DOHH2 (cell line): ENCODE measurements around the gene USP49.

Source experiments
- H3F3A ChIP-seq: fragments of 200-600 bp; sonication (generic), shearing (Covaris generic); 2 replicates; pipeline ENCODE4 v1.6.0; 2016; ENCODE audit warnings: antibody characterized with exemption, mild to moderate bottlenecking; ENCODE audit not compliant: control insufficient read depth, insufficient read depth
- H3K27ac ChIP-seq: fragments of 200-600 bp; sonication (generic); 2 replicates; pipeline ENCODE4 v1.5.1; 2014; ENCODE audit warnings: low read depth, mild to moderate bottlenecking, low read length, moderate library complexity
- H3K27me3 ChIP-seq: fragments of 200-600 bp; sonication (generic); 2 replicates; pipeline ENCODE4 v1.6.1; 2014; ENCODE audit warnings: mild to moderate bottlenecking, low read length, mixed read lengths; ENCODE audit not compliant: control insufficient read depth
- H3K36me3 ChIP-seq: fragments of 200-600 bp; sonication (generic); 2 replicates; pipeline ENCODE4 v1.6.1; 2014; ENCODE audit warnings: mild to moderate bottlenecking, low read length, moderate library complexity, mixed read lengths; ENCODE audit not compliant: control insufficient read depth
- H3K4me1 ChIP-seq: fragments of 200-600 bp; sonication (generic); 2 replicates; pipeline ENCODE4 v1.6.1; 2014; ENCODE audit warnings: mild to moderate bottlenecking, low read length, mixed read lengths; ENCODE audit not compliant: control insufficient read depth
- H3K4me2 ChIP-seq: fragments of 200-600 bp; sonication (generic); 2 replicates; pipeline ENCODE4 v1.6.0; 2014; ENCODE audit warnings: mild to moderate bottlenecking, low read length, moderate library complexity
- H3K4me3 ChIP-seq: fragments of 200-600 bp; sonication (generic); 2 replicates; pipeline ENCODE4 v1.5.1; 2014; ENCODE audit warnings: mild to moderate bottlenecking, low read length, mixed read lengths
- H3K79me2 ChIP-seq: fragments of 200-600 bp; sonication (generic); 2 replicates; pipeline ENCODE4 v1.6.1; 2014; ENCODE audit warnings: mild to moderate bottlenecking, low read length, mixed read lengths; ENCODE audit not compliant: control insufficient read depth
- H3K9me2 ChIP-seq: fragments of 200-600 bp; sonication (generic); replicated peaks from 2 replicates; pipeline ENCODE4 v1.6.1; 2014; ENCODE audit warnings: mild to moderate bottlenecking, low read length, mixed read lengths; ENCODE audit not compliant: control insufficient read depth
- H3K9me3 ChIP-seq: fragments of 200-600 bp; sonication (generic); 2 replicates; pipeline ENCODE4 v1.6.1; 2014; ENCODE audit warnings: antibody characterized with exemption, low read length, mixed read lengths; ENCODE audit not compliant: control insufficient read depth, insufficient read depth
- H4K20me1 ChIP-seq: fragments of 200-600 bp; sonication (generic); 2 replicates; pipeline ENCODE4 v1.6.0; 2014; ENCODE audit warnings: low read depth, mild to moderate bottlenecking, antibody characterized with exemption, low read length, moderate library complexity; ENCODE audit not compliant: control insufficient read depth, insufficient read depth
- EZH2phosphoT487 ChIP-seq: fragments of 200-600 bp; sonication (generic); IDR thresholded peaks from 2 replicates; pipeline ENCODE4 v1.6.1; 2017; ENCODE audit warnings: borderline replicate concordance, mild to moderate bottlenecking, antibody characterized with exemption, low read length, moderate library complexity, mixed read lengths
- TF ChIP-seq, protein P1 (sequence below): fragments of 200-600 bp; sonication (generic); IDR thresholded peaks from one replicate; pipeline ENCODE4 v1.5.1; 2014; ENCODE audit warnings: antibody characterized with exemption, mild to moderate bottlenecking, low read depth, low read length; ENCODE audit not compliant: poor library complexity, severe bottlenecking

The USP49 gene

DNA sequence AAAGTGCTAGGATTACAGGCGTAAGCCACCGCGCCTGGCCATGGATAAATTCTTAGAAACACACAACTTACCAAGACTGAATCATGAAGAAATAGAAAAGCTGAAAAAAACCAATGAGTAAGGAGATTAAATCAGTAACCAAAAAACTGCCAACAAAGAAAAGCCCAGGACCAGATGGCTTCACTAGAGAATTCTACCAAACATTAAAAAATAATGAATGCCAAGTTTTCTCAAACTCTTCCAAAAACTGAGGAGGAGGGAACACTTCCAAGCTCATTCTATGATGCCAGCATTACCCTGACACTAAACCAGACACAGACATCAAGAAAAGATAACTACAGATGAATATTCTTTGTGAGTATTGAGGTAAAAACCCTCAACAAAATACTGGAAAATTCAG, 44.3 kb downstream of the USP49 start:
- Histone ChIP-seq H3K79me2 (no peaks in the 10 kb centered on the region), H3K9me3 (no peaks in the 10 kb centered on the region), H3K27me3 (no peaks in the 10 kb centered on the region), H3K36me3 (peaks cover 3% of the 10 kb centered on the region; the same call in 1 of the 2 replicates), H3K4me3 (no peak overlapping the region), H3K9me2 (no peaks in the 10 kb centered on the region), H3K27ac (no peak overlapping the region), H3K4me1 (no peaks in the 10 kb centered on the region), H3K4me2 (no peak overlapping the region), H4K20me1 (no peaks in the 10 kb centered on the region), H3F3A (no peaks in the 10 kb centered on the region)
- TF ChIP-seq, protein P1, sequence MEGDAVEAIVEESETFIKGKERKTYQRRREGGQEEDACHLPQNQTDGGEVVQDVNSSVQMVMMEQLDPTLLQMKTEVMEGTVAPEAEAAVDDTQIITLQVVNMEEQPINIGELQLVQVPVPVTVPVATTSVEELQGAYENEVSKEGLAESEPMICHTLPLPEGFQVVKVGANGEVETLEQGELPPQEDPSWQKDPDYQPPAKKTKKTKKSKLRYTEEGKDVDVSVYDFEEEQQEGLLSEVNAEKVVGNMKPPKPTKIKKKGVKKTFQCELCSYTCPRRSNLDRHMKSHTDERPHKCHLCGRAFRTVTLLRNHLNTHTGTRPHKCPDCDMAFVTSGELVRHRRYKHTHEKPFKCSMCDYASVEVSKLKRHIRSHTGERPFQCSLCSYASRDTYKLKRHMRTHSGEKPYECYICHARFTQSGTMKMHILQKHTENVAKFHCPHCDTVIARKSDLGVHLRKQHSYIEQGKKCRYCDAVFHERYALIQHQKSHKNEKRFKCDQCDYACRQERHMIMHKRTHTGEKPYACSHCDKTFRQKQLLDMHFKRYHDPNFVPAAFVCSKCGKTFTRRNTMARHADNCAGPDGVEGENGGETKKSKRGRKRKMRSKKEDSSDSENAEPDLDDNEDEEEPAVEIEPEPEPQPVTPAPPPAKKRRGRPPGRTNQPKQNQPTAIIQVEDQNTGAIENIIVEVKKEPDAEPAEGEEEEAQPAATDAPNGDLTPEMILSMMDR, result no peak
- no peak for TF ChIP-seq EZH2phosphoT487

GRCh38 chr6:41846666-41847237, 48.4 kb downstream of the USP49 start:
- H3K9me2 ChIP-seq, result no peaks in the 10 kb centered on the region
- no peak overlapping the region for H3K4me3 ChIP-seq
- peaks cover 3% of the 10 kb centered on the region; the same call in 1 of the 2 replicates for H3K36me3 ChIP-seq
- H3K4me1 ChIP-seq, result no peaks in the 10 kb centered on the region
- H4K20me1 ChIP-seq, result no peaks in the 10 kb centered on the region
- H3K4me2 ChIP-seq, result no peak overlapping the region
- no peaks in the 10 kb centered on the region for H3K79me2 ChIP-seq
- H3K9me3 ChIP-seq, result no peaks in the 10 kb centered on the region
- TF ChIP-seq, protein P1, result peak; percentile 93
- no peak for TF ChIP-seq EZH2phosphoT487
- H3K27me3 ChIP-seq, result no peaks in the 10 kb centered on the region
- H3K27ac ChIP-seq, result no peak overlapping the region
- H3F3A ChIP-seq, result no peaks in the 10 kb centered on the region

DNA sequence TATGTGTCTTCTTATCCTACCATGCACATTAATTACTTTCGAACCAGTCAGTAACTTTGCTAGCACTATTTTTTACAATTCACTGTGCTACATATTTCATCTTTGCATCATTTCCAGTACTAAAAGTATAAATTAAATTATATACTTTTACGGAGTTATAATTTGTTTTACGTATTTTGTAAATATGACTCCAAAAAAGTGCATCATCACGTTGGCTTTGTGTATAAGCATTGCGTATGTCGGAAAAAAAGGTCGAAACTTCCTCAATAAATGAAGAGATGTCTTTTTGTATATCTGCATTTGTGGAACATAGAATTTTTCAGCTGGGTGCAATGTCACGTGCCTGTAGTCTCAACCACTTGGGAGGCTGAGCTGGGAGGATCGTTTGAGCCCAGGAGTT, 52.0 kb downstream of the USP49 start:
- peaks cover 3% of the 10 kb centered on the region for H3K79me2 ChIP-seq
- no peaks in the 10 kb centered on the region for H4K20me1 ChIP-seq
- no peaks in the 10 kb centered on the region for H3K9me3 ChIP-seq
- no peaks in the 10 kb centered on the region for H3F3A ChIP-seq
- H3K4me1 ChIP-seq, result no peaks in the 10 kb centered on the region
- H3K9me2 ChIP-seq, result no peaks in the 10 kb centered on the region
- no peak overlapping the region for H3K4me2 ChIP-seq
- H3K36me3 ChIP-seq, result peaks cover 3% of the 10 kb centered on the region; the same call in 1 of the 2 replicates
- no peak overlapping the region for H3K4me3 ChIP-seq
- TF ChIP-seq, protein P1, result no peak
- TF ChIP-seq EZH2phosphoT487, result no peak
- H3K27ac ChIP-seq, result no peak overlapping the region
- H3K27me3 ChIP-seq, result no peaks in the 10 kb centered on the region
